ENCODE measurements around the gene CCDC188. TPM values are rescaled to one million over a fixed set of nuclear protein-coding genes. Genes with fewer than 3 reads are reported as not detected.

Gene CCDC188
- total RNA-seq, 1 donor from 2014 or later: 4.3 TPM

- no peaks in the 10 kb centered on the region for H3K27me3 Mint-ChIP-seq
- no peak for TF ChIP-seq CTCF (conservative IDR thresholded peaks at IDR 0.05)
- no peaks in the 10 kb centered on the region for H3K36me3 Mint-ChIP-seq
- no peak overlapping the region for H3K4me3 Mint-ChIP-seq
- DNase-seq (ENCODE audit: extremely low spot score, unreplicated experiment): no peak
- no peaks in the 10 kb centered on the region for H3K9me3 Mint-ChIP-seq
- no peaks in the 10 kb centered on the region for H3K4me1 Mint-ChIP-seq (ENCODE audit: unreplicated experiment)
- no peak overlapping the region for H3K27ac Mint-ChIP-seq
Observed at GRCh38 chr22:20192293-20192971, 41.6 kb upstream of the CCDC188 start.

- no peak for DNase-seq (ENCODE audit: extremely low spot score, unreplicated experiment)
- TF ChIP-seq CTCF (conservative IDR thresholded peaks at IDR 0.05): no peak
- Mint-ChIP-seq H3K27ac (no peak overlapping the region), H3K36me3 (no peaks in the 10 kb centered on the region), H3K9me3 (no peaks in the 10 kb centered on the region), H3K4me1 (ENCODE audit: unreplicated experiment) (no peaks in the 10 kb centered on the region), H3K27me3 (no peaks in the 10 kb centered on the region), H3K4me3 (no peak overlapping the region)
Observed at GRCh38 chr22:20191803-20192202, 40.9 kb upstream of the CCDC188 start.

GRCh38 chr22:20191000-20191515, 40.2 kb upstream of the CCDC188 start:
- Mint-ChIP-seq H3K9me3 (no peaks in the 10 kb centered on the region), H3K4me1 (ENCODE audit: unreplicated experiment) (no peaks in the 10 kb centered on the region), H3K36me3 (no peaks in the 10 kb centered on the region), H3K27ac (no peak overlapping the region), H3K4me3 (no peak overlapping the region), H3K27me3 (peaks cover under 1% of the 10 kb centered on the region)
- TF ChIP-seq CTCF (conservative IDR thresholded peaks at IDR 0.05): no peak
- no peak for DNase-seq (ENCODE audit: extremely low spot score, unreplicated experiment)

- no peak for TF ChIP-seq CTCF (conservative IDR thresholded peaks at IDR 0.05)
- H3K4me3 Mint-ChIP-seq: no peak overlapping the region
- H3K9me3 Mint-ChIP-seq: no peaks in the 10 kb centered on the region
- H3K27me3 Mint-ChIP-seq: peaks cover 6% of the 10 kb centered on the region
- H3K36me3 Mint-ChIP-seq: no peaks in the 10 kb centered on the region
- no peak overlapping the region for H3K27ac Mint-ChIP-seq
- DNase-seq (ENCODE audit: extremely low spot score, unreplicated experiment): no peak
- H3K4me1 Mint-ChIP-seq (ENCODE audit: unreplicated experiment): no peaks in the 10 kb centered on the region
Observed at GRCh38 chr22:20188567-20188877, 37.7 kb upstream of the CCDC188 start.

- Mint-ChIP-seq H3K4me3 (no peak overlapping the region), H3K9me3 (no peaks in the 10 kb centered on the region), H3K27ac (no peak overlapping the region), H3K4me1 (ENCODE audit: unreplicated experiment) (no peaks in the 10 kb centered on the region), H3K27me3 (peaks cover 6% of the 10 kb centered on the region), H3K36me3 (no peaks in the 10 kb centered on the region)
- DNase-seq (ENCODE audit: extremely low spot score, unreplicated experiment): no peak
- no peak for TF ChIP-seq CTCF (conservative IDR thresholded peaks at IDR 0.05)
Observed at GRCh38 chr22:20187777-20188566, 37.1 kb upstream of the CCDC188 start.

Data from type B pancreatic cell (in vitro differentiated cells).